HG03354 (cell line): Measurements from ENCODE around the gene SLC12A6.
"Not testable (repeated sequence)": the region's sequence is repeated elsewhere in the genome, so short reads cannot be mapped to it uniquely, and the experiment has no call there.

Source experiments
- ATAC-seq: cut with Tn5 transposase; IDR thresholded peaks from one replicate; pipeline ENCODE4 v1.9.1; 2021; ENCODE audit warnings: mild to moderate bottlenecking; ENCODE audit not compliant: unreplicated experiment, poor library complexity, severe bottlenecking

The SLC12A6 gene

GRCh38 chr15:34337557-34338306 lies at the start of gene SLC12A6:
Gene SLC12A6, minus strand, starts transcription at chr15:34337781. Its CDS starts 1,101 bp downstream, at chr15:34336680.
- peak; percentile 84 for ATAC-seq

GRCh38 chr15:34381829-34382521 lies 44.4 kb upstream of the SLC12A6 start:
- not testable (repeated sequence) for ATAC-seq

- not testable (repeated sequence) for ATAC-seq
These were observed 42.9 kb upstream of the SLC12A6 start for GRCh38 chr15:34380491-34380890.

- ATAC-seq, result no peak
These were observed 39.3 kb upstream of the SLC12A6 start for GRCh38 chr15:34376856-34377255.

GRCh38 chr15:34375541-34375940 lies 38.0 kb upstream of the SLC12A6 start:
- ATAC-seq, result not testable (repeated sequence)

GRCh38 chr15:34374816-34375215 lies 37.2 kb upstream of the SLC12A6 start:
- no peak for ATAC-seq

- ATAC-seq, result no peak
These were observed 36.4 kb upstream of the SLC12A6 start for GRCh38 chr15:34373951-34374350.

GRCh38 chr15:34370643-34371042 lies 33.1 kb upstream of the SLC12A6 start:
- ATAC-seq, result no peak

GRCh38 chr15:34370129-34370528 lies 32.5 kb upstream of the SLC12A6 start:
- ATAC-seq, result no peak

- peak; percentile 88 for ATAC-seq
These were observed 29.8 kb upstream of the SLC12A6 start, which contains the start of gene LPCAT4 for GRCh38 chr15:34367101-34368081. Gene LPCAT4, minus strand, starts transcription at chr15:34367196. Its CDS starts 96 bp downstream, at chr15:34367100.

GRCh38 chr15:34366271-34367065 lies 28.9 kb upstream of the SLC12A6 start:
- no peak for ATAC-seq

- no peak for ATAC-seq
These were observed 28.3 kb upstream of the SLC12A6 start for GRCh38 chr15:34365836-34366235.

GRCh38 chr15:34365091-34365825 lies 27.7 kb upstream of the SLC12A6 start:
- ATAC-seq, result no peak

- no peak for ATAC-seq
These were observed 26.5 kb upstream of the SLC12A6 start for GRCh38 chr15:34364041-34364440.

GRCh38 chr15:34362047-34362773 lies 24.6 kb upstream of the SLC12A6 start:
- ATAC-seq, result no peak

GRCh38 chr15:34361278-34361677 lies 23.7 kb upstream of the SLC12A6 start:
- ATAC-seq, result no peak

- no peak for ATAC-seq
These were observed 22.7 kb upstream of the SLC12A6 start for GRCh38 chr15:34360298-34360697.

- no peak for ATAC-seq
These were observed 21.8 kb upstream of the SLC12A6 start for GRCh38 chr15:34359416-34359815.
